OCI-M2 (cell line): ENCODE data around the gene CCDC86.
"Not testable (repeated sequence)": the region's sequence is repeated elsewhere in the genome, so short reads cannot be mapped to it uniquely, and the experiment has no call there.

Source experiments
- DNase-seq: peaks from one replicate; lab custom pipeline; 2025; ENCODE audit not compliant: unreplicated experiment; lab: John Stamatoyannopoulos, UW

CCDC86 gene

DNA sequence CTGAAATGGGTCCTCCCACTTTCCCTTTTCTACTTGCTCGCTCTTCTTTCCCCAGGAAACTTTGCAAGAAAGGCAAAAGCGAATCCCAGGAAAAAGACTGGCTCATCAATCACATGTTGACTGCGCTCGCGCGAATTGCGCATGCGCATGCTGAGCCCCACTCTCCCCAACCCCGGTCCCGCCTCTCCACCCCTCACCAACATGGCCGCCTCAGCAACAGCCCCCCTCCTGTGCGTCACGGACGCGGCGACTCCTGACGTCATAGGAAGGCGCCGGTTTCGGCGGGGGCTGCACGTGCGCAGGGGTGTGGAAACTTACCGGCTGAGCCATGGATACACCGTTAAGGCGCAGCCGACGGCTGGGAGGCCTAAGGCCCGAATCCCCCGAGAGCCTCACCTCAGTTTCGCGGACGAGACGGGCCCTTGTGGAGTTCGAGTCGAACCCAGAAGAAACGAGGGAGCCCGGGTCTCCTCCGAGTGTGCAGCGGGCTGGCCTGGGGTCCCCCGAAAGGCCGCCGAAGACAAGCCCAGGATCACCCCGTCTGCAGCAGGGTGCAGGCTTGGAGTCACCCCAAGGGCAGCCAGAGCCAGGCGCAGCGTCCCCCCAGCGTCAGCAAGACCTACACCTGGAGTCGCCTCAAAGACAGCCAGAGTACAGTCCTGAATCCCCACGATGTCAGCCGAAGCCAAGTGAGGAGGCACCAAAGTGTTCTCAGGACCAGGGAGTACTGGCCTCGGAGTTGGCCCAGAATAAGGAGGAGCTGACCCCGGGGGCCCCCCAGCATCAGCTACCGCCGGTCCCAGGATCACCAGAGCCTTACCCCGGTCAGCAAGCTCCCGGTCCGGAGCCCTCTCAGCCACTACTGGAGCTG is at the start of gene CCDC86:
Gene CCDC86 (plus strand): TSS at position 317 of the 871 bp plus-strand sequence. CDS start 12 bp downstream, at position 329.
- DNase-seq: peak; percentile 50

DNA sequence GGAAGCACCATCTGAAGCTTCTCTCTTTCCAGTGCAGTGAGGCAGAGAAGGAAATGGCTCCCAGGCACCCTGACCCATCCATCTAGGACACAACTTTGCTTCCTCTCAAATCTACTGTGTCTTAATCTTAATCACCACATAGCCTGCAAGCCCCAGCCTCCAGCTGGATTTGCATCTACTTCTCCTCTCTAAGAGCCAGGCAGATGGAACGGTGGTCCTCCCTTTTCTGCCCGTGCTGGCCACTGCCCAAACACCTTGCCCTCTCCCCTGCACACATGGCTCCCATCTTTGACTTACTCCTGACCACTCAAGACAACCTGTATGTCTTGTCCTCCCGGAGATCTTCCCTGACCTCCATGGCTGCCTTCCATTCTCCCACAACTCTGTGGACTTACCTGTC is 49.4 kb upstream of the CCDC86 start:
- DNase-seq: no peak

GRCh38 chr11:60795291-60795690 is 46.6 kb upstream of the CCDC86 start:
- DNase-seq: no peak

- DNase-seq: no peak
Observed at GRCh38 chr11:60797846-60798630, 43.9 kb upstream of the CCDC86 start.

DNA sequence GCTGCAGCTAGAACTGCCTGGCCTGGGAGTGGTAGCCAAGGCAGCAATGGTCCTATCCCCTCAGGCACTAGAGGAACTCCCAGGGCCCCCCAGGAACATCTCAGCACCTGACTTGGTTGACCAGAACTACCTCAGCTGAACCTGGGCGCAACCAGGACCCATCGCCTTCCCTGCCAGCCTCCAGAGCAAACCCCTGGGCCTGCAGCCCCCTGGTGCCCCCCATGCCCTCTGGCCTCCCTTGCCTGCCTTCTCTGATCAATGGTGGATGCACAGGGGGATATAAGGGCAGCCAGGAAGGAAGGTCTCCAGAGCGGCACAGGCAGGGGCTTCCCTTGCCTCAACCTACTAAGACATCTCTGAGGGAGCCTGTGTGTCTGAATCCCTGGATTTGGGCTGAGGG is 43.3 kb upstream of the CCDC86 start:
- DNase-seq: no peak

GRCh38 chr11:60801194-60801593 is 40.7 kb upstream of the CCDC86 start:
- DNase-seq: no peak

DNA sequence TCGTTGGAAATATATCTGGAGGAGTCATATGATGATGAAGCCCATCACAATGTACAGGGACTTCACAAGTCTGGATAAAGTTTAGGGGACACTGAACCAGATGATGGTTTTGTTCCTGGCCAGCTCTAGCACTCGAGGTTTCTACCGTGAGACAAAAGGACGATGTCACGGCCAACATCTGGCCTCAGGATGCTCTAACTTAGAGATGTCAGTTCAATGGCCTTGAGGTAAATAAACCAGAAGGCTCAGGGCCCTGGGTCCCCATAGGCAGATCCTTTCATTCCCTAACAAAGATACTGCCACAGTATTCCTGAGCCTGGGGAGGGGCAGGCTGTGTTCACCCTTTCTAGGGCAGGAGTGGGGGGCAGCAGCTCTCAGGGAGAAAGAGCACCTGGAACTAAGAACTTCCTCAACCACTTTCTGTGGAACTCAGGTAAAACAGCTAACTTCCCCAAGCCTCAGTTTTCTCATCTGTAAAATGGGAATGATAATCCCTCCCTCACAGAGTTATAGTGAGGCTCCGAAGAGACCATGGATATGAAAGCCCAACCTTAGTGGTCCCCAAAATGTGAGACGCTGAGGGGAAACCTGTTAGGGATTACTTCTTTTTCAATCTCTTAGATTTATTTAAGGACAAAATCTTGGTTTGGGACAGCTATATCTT is 38.5 kb upstream of the CCDC86 start:
- no peak for DNase-seq

GRCh38 chr11:60809249-60809648 is 32.7 kb upstream of the CCDC86 start:
- DNase-seq: no peak

DNA sequence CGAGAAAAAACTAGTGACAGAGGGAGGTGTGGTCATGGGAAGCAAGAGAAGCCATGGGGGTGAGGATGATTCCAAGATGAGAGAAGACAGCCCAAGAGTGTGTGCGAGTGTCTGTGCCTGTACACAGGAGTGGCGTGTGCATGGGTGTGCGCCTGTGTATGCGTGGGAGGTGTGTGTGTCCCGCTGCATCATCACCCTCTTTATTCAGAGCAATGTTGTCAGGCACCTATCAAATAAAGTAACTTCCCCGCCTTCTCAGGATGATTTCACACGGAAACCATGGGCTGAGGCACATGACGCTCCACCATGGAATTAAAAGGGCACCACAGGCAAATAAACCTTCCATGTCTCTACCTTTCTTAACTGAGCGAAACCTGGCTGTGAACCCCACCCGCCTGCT is 32.2 kb upstream of the CCDC86 start:
- DNase-seq: no peak

- DNase-seq: no peak
Observed at GRCh38 chr11:60810151-60810550, 31.8 kb upstream of the CCDC86 start.

GRCh38 chr11:60810569-60810968 is 31.3 kb upstream of the CCDC86 start:
- DNase-seq: no peak

DNA sequence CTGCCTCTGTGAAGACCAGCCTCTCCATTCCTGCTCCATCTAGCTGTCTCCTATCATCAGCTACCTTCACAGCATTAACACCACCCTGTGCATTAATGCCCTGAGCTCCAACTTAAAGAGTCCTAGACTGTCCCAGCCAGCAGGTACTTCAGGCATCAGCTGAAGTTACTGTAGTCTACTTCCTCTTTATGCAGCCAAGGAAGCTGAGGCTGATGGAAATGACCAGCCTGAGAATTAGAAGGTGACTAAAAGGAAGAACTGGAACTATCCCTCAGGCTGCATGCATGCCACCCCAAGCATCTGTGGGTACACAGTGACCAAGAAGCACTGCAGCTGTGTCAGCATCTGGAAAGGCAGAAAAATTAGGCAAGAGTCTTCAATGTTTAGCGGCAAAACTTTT is 28.6 kb upstream of the CCDC86 start:
- DNase-seq: no peak

GRCh38 chr11:60814112-60814511 is 27.8 kb upstream of the CCDC86 start:
- no peak for DNase-seq

- no peak for DNase-seq
Observed at GRCh38 chr11:60816590-60817157, 25.2 kb upstream of the CCDC86 start.

DNA sequence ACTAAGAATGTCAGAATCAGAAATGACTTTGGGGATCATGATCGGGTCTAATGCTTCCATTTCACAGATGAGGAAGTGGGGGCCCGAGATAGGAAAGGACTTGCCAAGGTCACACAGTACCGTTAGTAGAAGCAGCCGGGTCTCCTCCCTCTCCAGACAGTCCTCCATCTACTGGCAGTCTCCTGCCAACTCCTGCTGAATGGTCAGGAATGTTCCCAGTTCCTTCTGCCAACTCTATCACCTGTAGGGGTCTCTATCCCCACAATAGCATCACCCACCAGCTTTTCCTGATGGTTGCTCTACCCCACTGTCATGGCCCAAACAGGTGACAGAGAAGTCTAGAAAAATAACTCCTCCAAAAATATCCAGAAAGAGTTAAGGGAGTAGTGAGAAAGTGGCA is 23.9 kb upstream of the CCDC86 start:
- no peak for DNase-seq

DNA sequence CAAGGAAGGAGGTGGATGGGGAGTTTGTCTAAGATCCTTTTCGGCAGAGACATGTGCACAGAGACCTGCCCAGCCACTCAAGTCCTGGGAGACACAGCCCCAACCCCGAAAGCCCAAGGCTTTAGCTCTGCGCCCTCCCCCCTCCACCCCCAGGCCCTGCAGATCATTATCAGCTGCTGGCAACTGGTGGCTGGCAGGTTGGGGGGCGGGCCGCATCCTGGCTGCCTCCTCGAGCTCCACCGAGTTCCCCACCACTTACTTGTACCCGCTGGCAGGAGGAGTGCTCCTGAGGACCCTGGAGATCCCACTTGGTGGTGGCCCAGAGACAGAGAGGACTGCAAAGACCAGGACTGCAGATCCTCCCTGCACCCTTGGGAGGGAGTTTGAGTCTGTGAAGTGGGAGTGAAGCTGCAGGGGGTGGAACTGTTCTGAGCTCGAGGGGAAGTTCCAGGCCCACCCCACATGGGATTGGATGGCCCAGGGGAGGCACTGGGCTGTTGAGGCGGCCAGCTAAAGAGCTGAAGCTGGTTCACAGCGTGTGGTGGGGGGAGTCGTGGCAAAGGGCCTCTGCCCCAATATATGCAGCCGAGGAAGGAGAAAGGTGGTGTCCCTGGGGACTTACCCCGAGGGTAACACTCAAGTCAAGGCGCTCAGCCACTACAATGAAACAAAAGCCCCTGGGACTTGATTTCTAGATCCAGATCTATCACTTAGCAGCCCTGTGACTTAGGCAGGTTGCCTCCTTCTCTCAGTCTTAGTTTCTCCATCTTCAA is 19.9 kb upstream of the CCDC86 start:
- DNase-seq: no peak

GRCh38 chr11:60823745-60824306 is 18.1 kb upstream of the CCDC86 start:
- not testable (repeated sequence) for DNase-seq

DNA sequence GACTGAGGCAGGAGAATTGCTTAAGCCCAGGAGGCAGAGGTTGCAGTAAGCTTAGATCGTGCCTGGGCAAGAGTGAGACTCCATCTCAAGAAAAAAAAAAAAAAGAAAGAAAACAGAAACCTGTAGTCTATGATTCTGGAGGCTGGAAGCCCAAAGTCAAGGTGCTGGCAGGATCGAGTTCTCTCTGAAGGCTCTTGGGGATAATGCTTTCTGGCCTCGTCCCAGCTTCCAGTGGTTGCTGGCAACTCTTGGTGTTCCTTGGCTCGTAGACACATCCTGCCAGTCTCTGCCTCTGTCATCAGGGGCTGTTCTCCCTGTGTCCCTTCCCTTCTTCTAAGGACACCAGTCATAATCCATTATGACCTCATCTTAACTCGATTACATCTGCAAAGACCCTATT is 16.8 kb upstream of the CCDC86 start:
- no peak for DNase-seq

- DNase-seq: no peak
Observed at GRCh38 chr11:60825790-60826189, 16.1 kb upstream of the CCDC86 start.

- DNase-seq: no peak
Observed at GRCh38 chr11:60830478-60831142, 11.3 kb upstream of the CCDC86 start.
